ENCODE data around the gene C2CD5.

GRCh38 chr12:22499445-22499844 is 44.9 kb downstream of the C2CD5 start:
- no peak for TF ChIP-seq CTCF (IDR thresholded peaks at IDR 0.05)
- TF ChIP-seq POLR2A (IDR thresholded peaks at IDR 0.05), result no peak
